HG03378 (cell line): ENCODE data around the gene MYZAP.

Experiments used
- ATAC-seq: cut with Tn5 transposase; IDR thresholded peaks from one replicate; pipeline ENCODE4 v1.9.1; 2021; ENCODE audit warnings: mild to moderate bottlenecking, moderate library complexity; ENCODE audit not compliant: unreplicated experiment

Gene MYZAP

GRCh38 chr15:57618325-57618724, 26.6 kb downstream of the MYZAP start:
- no peak for ATAC-seq

GRCh38 chr15:57619746-57620145, 28.0 kb downstream of the MYZAP start:
- ATAC-seq, result no peak

GRCh38 chr15:57624730-57625129, 33.0 kb downstream of the MYZAP start:
- ATAC-seq, result no peak

GRCh38 chr15:57625703-57626448, 34.2 kb downstream of the MYZAP start:
- ATAC-seq, result no peak

- ATAC-seq, result no peak
Measured at GRCh38 chr15:57626713-57627440, 35.2 kb downstream of the MYZAP start.

GRCh38 chr15:57631386-57632110, 39.8 kb downstream of the MYZAP start:
- ATAC-seq, result no peak

GRCh38 chr15:57634290-57634689, 42.6 kb downstream of the MYZAP start:
- ATAC-seq, result no peak

GRCh38 chr15:57635300-57635909, 43.7 kb downstream of the MYZAP start:
- ATAC-seq, result no peak

GRCh38 chr15:57637846-57638245, 46.1 kb downstream of the MYZAP start:
- no peak for ATAC-seq

- ATAC-seq, result no peak
Measured at GRCh38 chr15:57639306-57639705, 47.6 kb downstream of the MYZAP start.

- no peak for ATAC-seq
Measured at GRCh38 chr15:57640930-57641682, 49.4 kb downstream of the MYZAP start.

GRCh38 chr15:57643826-57644225, 52.1 kb downstream of the MYZAP start:
- ATAC-seq, result no peak

GRCh38 chr15:57646087-57646486, 54.4 kb downstream of the MYZAP start:
- ATAC-seq, result no peak

GRCh38 chr15:57647071-57647790, 55.5 kb downstream of the MYZAP start:
- no peak for ATAC-seq

- no peak for ATAC-seq
Measured at GRCh38 chr15:57647791-57648130, 56.1 kb downstream of the MYZAP start.

- no peak for ATAC-seq
Measured at GRCh38 chr15:57649138-57649537, 57.4 kb downstream of the MYZAP start.

- ATAC-seq, result no peak
Measured at GRCh38 chr15:57651445-57651844, 59.7 kb downstream of the MYZAP start.

GRCh38 chr15:57652481-57652880, 60.8 kb downstream of the MYZAP start:
- no peak for ATAC-seq

- no peak for ATAC-seq
Measured at GRCh38 chr15:57654153-57654852, 62.6 kb downstream of the MYZAP start.
